Kidney (tissue), 14 donors: Measurements from ENCODE around the gene LNX1. TPM values are rescaled to one million over a fixed set of nuclear protein-coding genes. Genes with fewer than 3 reads are reported as not detected.

Experiments used
- DNase-seq, 5 donors: peaks; one replicate each; pipeline ENCODE4 v3.0.0-alpha.2; 2013 to 2020
- FAIRE-seq: peaks from 2 replicates; lab custom pipeline; 2012; peaks lifted over from hg19 to GRCh38; lab: Jason Lieb, UNC
- H3K27ac ChIP-seq, 2 donors: one replicate each; pipeline ENCODE4 v1.7.0; 2013; ENCODE audit warnings: low read depth in 2 of 2, low read length in 2 of 2, inconsistent platforms in 1 of 2
- H3K27me3 ChIP-seq: one replicate; pipeline ENCODE4 v1.7.1; 2013; ENCODE audit warnings: low read length, inconsistent platforms; ENCODE audit not compliant: control insufficient read depth, insufficient read depth
- H3K36me3 ChIP-seq, 3 donors: one replicate each; pipeline versions ENCODE4 v1.7.0 to v1.7.1; 2013; ENCODE audit warnings: low read length in 3 of 3, control low read depth in 1 of 3, inconsistent platforms in 1 of 3; ENCODE audit not compliant: insufficient read depth in 3 of 3, control insufficient read depth in 2 of 3
- H3K4me1 ChIP-seq, 3 donors: one replicate each; pipeline versions ENCODE4 v1.7.0 to v1.7.1; 2013; ENCODE audit warnings: low read length in 3 of 3, inconsistent platforms in 1 of 3, low read depth in 1 of 3; ENCODE audit not compliant: control insufficient read depth in 2 of 3, insufficient read depth in 2 of 3
- H3K4me3 ChIP-seq, 3 donors: one replicate each; pipeline versions ENCODE4 v1.7.0 to v1.8.1; 2013; ENCODE audit warnings: low read length in 3 of 3, control low read depth in 1 of 3, inconsistent platforms in 1 of 3
- H3K9ac ChIP-seq, 3 donors: one replicate each; pipeline versions ENCODE4 v1.7.0 to v1.7.1; 2013; ENCODE audit warnings: low read length in 3 of 3, control low read depth in 1 of 3, inconsistent platforms in 1 of 3
- H3K9me3 ChIP-seq, 3 donors: one replicate each; pipeline versions ENCODE4 v1.7.0 to v1.7.1; 2013; ENCODE audit warnings: low read length in 3 of 3, control low read depth in 1 of 3, inconsistent platforms in 1 of 3; ENCODE audit not compliant: control insufficient read depth in 2 of 3, insufficient read depth in 1 of 3
- intact Hi-C: fragments of 100-400 bp; cut with DNase I; formaldehyde crosslinking; loops from one replicate; pipeline ENCODE4 v1.11.1; 2022
- polyA plus RNA-seq: library from polyadenylated mRNA; stranded (reverse); fragments of 350-450 nt; fragmentation: Illumina TruSeq; extraction: RNeasy Lipid Tissue Mini Kit (QIAGEN cat#74804); gene quantifications from one replicate; pipeline ENCODE4 v1.2.3, GENCODE V29; 2014; ENCODE audit warnings: low read depth, low replicate concordance; ENCODE audit not compliant: insufficient read depth
- total RNA-seq: library from RNA; stranded (reverse); fragmentation: NEBNext Ultra II Directional; extraction: Animal tissue kit (Norgen Biotek cat#: 25700); gene quantifications from one replicate; pipeline ENCODE4 v1.2.1, GENCODE V29; 2021
- TF ChIP-seq, protein P1 (sequence below): IDR thresholded peaks from 3 replicates; pipeline ENCODE4 v1.5.1; 2012; ENCODE audit warnings: mild to moderate bottlenecking, moderate library complexity, borderline replicate concordance; ENCODE audit not compliant: insufficient read depth; ENCODE audit errors: extremely low read depth
- donor health status: control.
- donor health status: control.
- donor health status: control.
- donor health status: control.
- donor health status: control.
- donor health status: DM: yes; HTN: yes; CAD: no.
- donor health status: Normal renal cell carcinoma (clear cell type).

Gene LNX1
- total and polyA plus RNA-seq, 2 donors from 2014 or later, result 10.2 to 25.6 TPM

DNA sequence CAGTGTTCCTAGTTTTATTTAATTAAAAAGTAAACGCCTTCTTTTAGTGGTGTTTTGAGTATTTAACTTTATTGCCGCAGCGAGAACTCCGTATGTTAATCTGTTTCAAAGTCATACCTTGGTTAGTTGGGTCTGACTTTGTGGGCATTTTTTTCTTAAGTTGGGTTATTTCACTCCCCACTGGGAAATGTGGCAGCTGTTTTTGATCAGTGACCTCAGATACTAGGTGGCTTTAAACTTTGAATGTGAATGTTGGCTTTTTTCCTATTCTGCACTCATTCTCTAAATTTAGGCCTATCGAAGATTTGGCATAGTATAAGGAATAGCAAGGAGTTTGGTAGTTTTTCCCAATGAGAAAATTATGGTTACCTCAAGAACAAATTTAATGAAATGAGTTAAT is 127.9 kb downstream of the LNX1 start:
- no peak for DNase-seq
- TF ChIP-seq, protein P1, sequence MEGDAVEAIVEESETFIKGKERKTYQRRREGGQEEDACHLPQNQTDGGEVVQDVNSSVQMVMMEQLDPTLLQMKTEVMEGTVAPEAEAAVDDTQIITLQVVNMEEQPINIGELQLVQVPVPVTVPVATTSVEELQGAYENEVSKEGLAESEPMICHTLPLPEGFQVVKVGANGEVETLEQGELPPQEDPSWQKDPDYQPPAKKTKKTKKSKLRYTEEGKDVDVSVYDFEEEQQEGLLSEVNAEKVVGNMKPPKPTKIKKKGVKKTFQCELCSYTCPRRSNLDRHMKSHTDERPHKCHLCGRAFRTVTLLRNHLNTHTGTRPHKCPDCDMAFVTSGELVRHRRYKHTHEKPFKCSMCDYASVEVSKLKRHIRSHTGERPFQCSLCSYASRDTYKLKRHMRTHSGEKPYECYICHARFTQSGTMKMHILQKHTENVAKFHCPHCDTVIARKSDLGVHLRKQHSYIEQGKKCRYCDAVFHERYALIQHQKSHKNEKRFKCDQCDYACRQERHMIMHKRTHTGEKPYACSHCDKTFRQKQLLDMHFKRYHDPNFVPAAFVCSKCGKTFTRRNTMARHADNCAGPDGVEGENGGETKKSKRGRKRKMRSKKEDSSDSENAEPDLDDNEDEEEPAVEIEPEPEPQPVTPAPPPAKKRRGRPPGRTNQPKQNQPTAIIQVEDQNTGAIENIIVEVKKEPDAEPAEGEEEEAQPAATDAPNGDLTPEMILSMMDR, result no peak
- Histone ChIP-seq H3K36me3 (peaks cover 3 to 18% (median 7%) of the 10 kb centered on the region in 3 donors), H3K4me1 (no peaks in the 10 kb centered on the region), H3K4me3 (no peak overlapping the region), H3K9ac (no peak overlapping the region), H3K27ac (no peak overlapping the region), H3K27me3 (no peaks in the 10 kb centered on the region), H3K9me3 (no peaks in the 10 kb centered on the region)
- intact Hi-C loops, result no loop called here
- FAIRE-seq, result no peak

DNA sequence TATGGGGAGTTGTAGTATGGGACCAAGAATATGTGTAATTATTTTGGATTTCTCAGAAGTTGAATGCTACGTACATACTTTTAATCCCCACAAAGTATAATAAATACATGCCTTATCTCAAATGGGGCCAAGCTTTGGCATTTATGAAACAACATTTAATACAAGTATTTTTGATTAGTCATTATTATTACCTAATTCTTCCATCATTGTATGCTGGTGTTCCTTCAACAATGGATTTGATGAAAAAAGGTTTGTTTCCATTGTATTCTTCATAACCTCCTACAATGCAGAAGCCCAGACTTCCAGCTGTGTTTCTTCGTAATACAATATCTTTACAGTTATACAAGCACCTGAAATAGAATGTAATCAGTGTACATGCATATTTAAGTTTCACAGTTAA is 130.0 kb downstream of the LNX1 start:
- DNase-seq, result no peak
- TF ChIP-seq, protein P1, result no peak
- no peaks in the 10 kb centered on the region for H3K27me3 ChIP-seq
- H3K4me1 ChIP-seq, result no peaks in the 10 kb centered on the region
- FAIRE-seq, result no peak
- no peaks in the 10 kb centered on the region for H3K9me3 ChIP-seq
- no peak overlapping the region for H3K27ac ChIP-seq
- H3K9ac ChIP-seq, result no peak overlapping the region
- peaks cover 3 to 18% (median 7%) of the 10 kb centered on the region in 3 donors for H3K36me3 ChIP-seq
- no peak overlapping the region for H3K4me3 ChIP-seq
- intact Hi-C loops, result no loop called here

DNA sequence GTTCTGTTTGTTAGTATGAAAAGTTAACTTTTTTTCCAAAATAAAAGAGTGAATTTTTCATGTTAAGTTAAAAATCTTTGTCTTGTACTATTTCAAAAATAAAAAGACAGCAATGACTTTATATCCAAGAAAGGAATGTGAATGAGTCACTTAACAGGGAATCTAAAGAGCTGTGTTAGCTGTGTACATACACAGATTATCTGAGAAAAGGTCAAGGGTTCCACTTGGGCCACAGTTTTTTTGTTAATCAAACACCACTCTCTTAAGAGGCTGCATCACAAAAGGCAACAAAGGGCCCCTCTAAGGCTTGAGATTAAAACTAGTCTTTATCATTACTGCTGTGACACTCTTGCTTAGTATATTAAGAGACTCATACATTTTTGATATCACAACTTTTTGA is 131.7 kb downstream of the LNX1 start:
- peak; percentile 8 for FAIRE-seq
- peaks cover 6 to 23% (median 7%) of the 10 kb centered on the region in 3 donors for H3K36me3 ChIP-seq
- no peak overlapping the region for H3K27ac ChIP-seq
- H3K9me3 ChIP-seq, result no peaks in the 10 kb centered on the region
- no peak for DNase-seq
- H3K9ac ChIP-seq, result no peak overlapping the region
- H3K27me3 ChIP-seq, result no peaks in the 10 kb centered on the region
- intact Hi-C loops, result no loop called here
- no peak overlapping the region for H3K4me3 ChIP-seq
- TF ChIP-seq, protein P1, result no peak
- no peaks in the 10 kb centered on the region for H3K4me1 ChIP-seq

DNA sequence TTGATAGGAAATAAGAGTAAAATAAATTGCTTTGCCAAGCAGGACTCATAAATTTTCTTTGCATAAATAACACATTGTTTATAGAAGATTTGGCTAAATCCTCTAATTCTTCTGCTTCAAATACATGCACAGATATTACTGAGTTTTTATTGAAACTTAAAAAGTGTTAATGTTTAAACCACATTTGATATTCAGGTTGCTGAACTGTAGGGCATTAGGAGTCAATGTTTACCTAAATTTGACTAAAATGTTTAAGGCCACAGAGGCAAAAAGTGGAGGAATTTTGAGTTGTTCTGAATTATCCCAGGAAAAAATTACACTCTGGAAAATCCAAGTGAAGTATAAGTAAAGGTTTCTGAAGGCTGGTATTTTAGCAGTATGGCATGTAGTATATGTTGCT is 135.1 kb downstream of the LNX1 start:
- DNase-seq, result no peak
- TF ChIP-seq, protein P1, result no peak
- peak; percentile 19 for FAIRE-seq
- Histone ChIP-seq H3K27me3 (no peaks in the 10 kb centered on the region), H3K4me3 (no peak overlapping the region), H3K9me3 (no peaks in the 10 kb centered on the region), H3K9ac (no peak overlapping the region), H3K27ac (peak overlapping the region in 1 of 2 donors; percentile 33), H3K4me1 (no peaks in the 10 kb centered on the region), H3K36me3 (peaks cover 11 to 27% (median 14%) of the 10 kb centered on the region in 3 donors)
- intact Hi-C loops, result no loop called here
